Activated naive CD8-positive, alpha-beta T cell treated with anti-CD3 and anti-CD28 coated beads for 36 hours (primary cell): Measurements from ENCODE around the gene CDH23. TPM values are rescaled to one million over a fixed set of nuclear protein-coding genes. Genes with fewer than 3 reads are reported as not detected.

Experiments used
- DNase-seq: peaks from one replicate; pipeline ENCODE4 v3.0.0; 2021
- H3K27ac Mint-ChIP-seq: one replicate; pipeline ENCODE4 v1.8.0; 2022; ENCODE audit warnings: mild to moderate bottlenecking, moderate library complexity, mixed read lengths
- H3K27me3 Mint-ChIP-seq: one replicate; pipeline ENCODE4 v1.8.0; 2022; ENCODE audit warnings: mild to moderate bottlenecking, mixed read lengths
- H3K36me3 Mint-ChIP-seq: one replicate; pipeline ENCODE4 v1.8.0; 2021; ENCODE audit warnings: mild to moderate bottlenecking, mixed read lengths
- H3K4me1 Mint-ChIP-seq: one replicate; pipeline ENCODE4 v1.8.0; 2021; ENCODE audit warnings: mixed read lengths
- H3K4me3 Mint-ChIP-seq: one replicate; pipeline ENCODE4 v1.8.0; 2022; ENCODE audit warnings: mild to moderate bottlenecking, moderate library complexity, mixed read lengths
- H3K9me3 Mint-ChIP-seq: one replicate; pipeline ENCODE4 v1.8.0; 2022; ENCODE audit warnings: mixed read lengths
- total RNA-seq, 2 experiments: library from RNA; stranded (reverse); gene quantifications; one replicate each; pipeline ENCODE4 v1.2.3, GENCODE V29; 2021

CDH23 gene
- total RNA-seq, 2 experiments from 2014 or later = 1.4 TPM

- H3K4me1 Mint-ChIP-seq = peaks cover 26% of the 10 kb centered on the region
- H3K4me3 Mint-ChIP-seq = no peak overlapping the region
- no peaks in the 10 kb centered on the region for H3K36me3 Mint-ChIP-seq
- H3K27me3 Mint-ChIP-seq = no peaks in the 10 kb centered on the region
- H3K9me3 Mint-ChIP-seq = no peaks in the 10 kb centered on the region
- no peak overlapping the region for H3K27ac Mint-ChIP-seq
- DNase-seq = no peak
Measured at GRCh38 chr10:71701496-71702132, 304.9 kb downstream of the CDH23 start.

GRCh38 chr10:71703577-71703976 lies 306.9 kb downstream of the CDH23 start:
- no peaks in the 10 kb centered on the region for H3K9me3 Mint-ChIP-seq
- H3K36me3 Mint-ChIP-seq = no peaks in the 10 kb centered on the region
- no peaks in the 10 kb centered on the region for H3K27me3 Mint-ChIP-seq
- no peak overlapping the region for H3K27ac Mint-ChIP-seq
- H3K4me3 Mint-ChIP-seq = no peak overlapping the region
- H3K4me1 Mint-ChIP-seq = peaks cover 21% of the 10 kb centered on the region
- no peak for DNase-seq

GRCh38 chr10:71704816-71705215 lies 308.1 kb downstream of the CDH23 start:
- Mint-ChIP-seq H3K36me3 (no peaks in the 10 kb centered on the region), H3K27ac (no peak overlapping the region), H3K4me1 (peaks cover 15% of the 10 kb centered on the region), H3K4me3 (no peak overlapping the region), H3K9me3 (no peaks in the 10 kb centered on the region), H3K27me3 (no peaks in the 10 kb centered on the region)
- no peak for DNase-seq

GRCh38 chr10:71705582-71705981 lies 308.9 kb downstream of the CDH23 start:
- Mint-ChIP-seq H3K27ac (no peak overlapping the region), H3K4me1 (peaks cover 17% of the 10 kb centered on the region), H3K36me3 (no peaks in the 10 kb centered on the region), H3K9me3 (no peaks in the 10 kb centered on the region), H3K4me3 (no peak overlapping the region), H3K27me3 (no peaks in the 10 kb centered on the region)
- no peak for DNase-seq

GRCh38 chr10:71706216-71707121 lies 309.7 kb downstream of the CDH23 start:
- Mint-ChIP-seq H3K27ac (no peak overlapping the region), H3K36me3 (no peaks in the 10 kb centered on the region)

GRCh38 chr10:71707240-71707789 lies 310.6 kb downstream of the CDH23 start:
- H3K9me3 Mint-ChIP-seq = no peaks in the 10 kb centered on the region
- H3K4me3 Mint-ChIP-seq = no peak overlapping the region
- no peaks in the 10 kb centered on the region for H3K36me3 Mint-ChIP-seq
- DNase-seq = no peak
- H3K27ac Mint-ChIP-seq = no peak overlapping the region
- peaks cover 25% of the 10 kb centered on the region for H3K4me1 Mint-ChIP-seq
- H3K27me3 Mint-ChIP-seq = no peaks in the 10 kb centered on the region

More at GRCh38 chr10:71706216-71707121, 309.7 kb downstream of the CDH23 start:
- DNase-seq = no peak
- no peaks in the 10 kb centered on the region for H3K27me3 Mint-ChIP-seq
- H3K9me3 Mint-ChIP-seq = no peaks in the 10 kb centered on the region
- H3K4me1 Mint-ChIP-seq = peaks cover 20% of the 10 kb centered on the region
- H3K4me3 Mint-ChIP-seq = no peak overlapping the region

- Mint-ChIP-seq H3K4me3 (no peak overlapping the region), H3K4me1 (peaks cover 32% of the 10 kb centered on the region), H3K27me3 (no peaks in the 10 kb centered on the region), H3K36me3 (no peaks in the 10 kb centered on the region), H3K27ac (no peak overlapping the region), H3K9me3 (no peaks in the 10 kb centered on the region)
- peak; percentile 67 for DNase-seq
Measured at GRCh38 chr10:71708301-71708703, 311.6 kb downstream of the CDH23 start.

- Mint-ChIP-seq H3K27me3 (no peaks in the 10 kb centered on the region), H3K36me3 (no peaks in the 10 kb centered on the region), H3K4me3 (no peak overlapping the region), H3K4me1 (peaks cover 41% of the 10 kb centered on the region), H3K27ac (no peak overlapping the region), H3K9me3 (no peaks in the 10 kb centered on the region)
- DNase-seq = no peak
Measured at GRCh38 chr10:71708897-71709882, 312.5 kb downstream of the CDH23 start.

GRCh38 chr10:71710519-71710918 lies 313.8 kb downstream of the CDH23 start:
- H3K27me3 Mint-ChIP-seq = no peaks in the 10 kb centered on the region
- H3K4me3 Mint-ChIP-seq = no peak overlapping the region
- no peaks in the 10 kb centered on the region for H3K36me3 Mint-ChIP-seq
- no peak for DNase-seq
- H3K4me1 Mint-ChIP-seq = peaks cover 50% of the 10 kb centered on the region
- H3K9me3 Mint-ChIP-seq = no peaks in the 10 kb centered on the region
- H3K27ac Mint-ChIP-seq = no peak overlapping the region

- Mint-ChIP-seq H3K27ac (no peak overlapping the region), H3K27me3 (no peaks in the 10 kb centered on the region), H3K4me1 (peaks cover 54% of the 10 kb centered on the region), H3K36me3 (no peaks in the 10 kb centered on the region), H3K4me3 (no peak overlapping the region), H3K9me3 (no peaks in the 10 kb centered on the region)
- no peak for DNase-seq
Measured at GRCh38 chr10:71711052-71711623, 314.4 kb downstream of the CDH23 start.

GRCh38 chr10:71712170-71712569 lies 315.4 kb downstream of the CDH23 start:
- no peaks in the 10 kb centered on the region for H3K36me3 Mint-ChIP-seq
- H3K27me3 Mint-ChIP-seq = no peaks in the 10 kb centered on the region
- H3K27ac Mint-ChIP-seq = peak overlapping the region; percentile 100
- no peaks in the 10 kb centered on the region for H3K9me3 Mint-ChIP-seq
- DNase-seq = no peak
- peak overlapping the region; percentile 32 for H3K4me3 Mint-ChIP-seq
- H3K4me1 Mint-ChIP-seq = peaks cover 55% of the 10 kb centered on the region

GRCh38 chr10:71712572-71713134 lies 315.9 kb downstream of the CDH23 start:
- peak overlapping the region; percentile 87 for H3K4me3 Mint-ChIP-seq
- H3K27me3 Mint-ChIP-seq = no peaks in the 10 kb centered on the region
- H3K4me1 Mint-ChIP-seq = peaks cover 55% of the 10 kb centered on the region
- H3K36me3 Mint-ChIP-seq = no peaks in the 10 kb centered on the region
- peak overlapping the region; percentile 100 for H3K27ac Mint-ChIP-seq
- H3K9me3 Mint-ChIP-seq = no peaks in the 10 kb centered on the region
- peak; percentile 47 for DNase-seq

- DNase-seq = peak; percentile 56
- Mint-ChIP-seq H3K4me1 (peaks cover 50% of the 10 kb centered on the region), H3K4me3 (peak overlapping the region; percentile 87), H3K27me3 (no peaks in the 10 kb centered on the region), H3K36me3 (no peaks in the 10 kb centered on the region), H3K9me3 (no peaks in the 10 kb centered on the region), H3K27ac (peak overlapping the region; percentile 100)
Measured at GRCh38 chr10:71713135-71714030, 316.7 kb downstream of the CDH23 start.
